ENCODE results near the gene ARNT2. TPM values are rescaled to one million over a fixed set of nuclear protein-coding genes. Genes with fewer than 3 reads are reported as not detected.

Gene ARNT2
- polyA plus RNA-seq, 1 of the 3 experiments (the other 2 are of a cell fraction) = 17.0 TPM

GRCh38 chr15:80525853-80526252 is 121.7 kb downstream of the ARNT2 start:
- Histone ChIP-seq H3K36me3 (replicated peaks in 1 of 2; ENCODE audit: control insufficient read depth in 1 of 2, insufficient read depth in 2 of 2, low read length in 1 of 2) (peaks cover 0 to 8% of the 10 kb centered on the region in 2 experiments), H3K27me3 (ENCODE audit: insufficient read depth) (no peaks in the 10 kb centered on the region), H3K9ac (no peak overlapping the region), H3F3A (replicated peaks; ENCODE audit: insufficient read depth) (no peaks in the 10 kb centered on the region), H3K27ac (ENCODE audit: low read depth in 2 of 2, low read length in 1 of 2) (no peak overlapping the region), H3K79me2 (ENCODE audit: insufficient read depth) (no peaks in the 10 kb centered on the region), H3K9me3 (no peaks in the 10 kb centered on the region), H3K4me2 (no peak overlapping the region), H3K9me2 (no peaks in the 10 kb centered on the region), H3K4me3 (ENCODE audit: low read depth in 2 of 2, low read length in 1 of 2) (no peak overlapping the region), H4K20me1 (ENCODE audit: insufficient read depth) (no peaks in the 10 kb centered on the region), H3K4me1 (ENCODE audit: control insufficient read depth in 1 of 2, insufficient read depth in 2 of 2, low read depth in 1 of 2, low read length in 1 of 2) (no peaks in the 10 kb centered on the region), H2AFZ (ENCODE audit: low read depth) (no peak overlapping the region)
- no peak for TF ChIP-seq RFX5 (IDR thresholded peaks at IDR 0.05; ENCODE audit: low read length)
- no peak for TF ChIP-seq EZH2phosphoT487 (IDR thresholded peaks at IDR 0.05; ENCODE audit: borderline replicate concordance, low read depth)
- TF ChIP-seq REST (IDR thresholded peaks at IDR 0.05; ENCODE audit: low read depth, low read length) = no peak
- no peak for TF ChIP-seq SMC3 (IDR thresholded peaks at IDR 0.05; ENCODE audit: low read depth, low read length)
- no peak for TF ChIP-seq ELF1 (IDR thresholded peaks at IDR 0.05)
- TF ChIP-seq TEAD4 (IDR thresholded peaks at IDR 0.05; ENCODE audit: borderline replicate concordance, insufficient read depth) = no peak
- TF ChIP-seq CHD2 (IDR thresholded peaks at IDR 0.05; ENCODE audit: low read length, partially characterized antibody) = no peak
- TF ChIP-seq JUND (IDR thresholded peaks at IDR 0.05) = no peak
- no peak for TF ChIP-seq TAF1 (IDR thresholded peaks at IDR 0.05; ENCODE audit: borderline replicate concordance, low read depth, low read length)
- TF ChIP-seq POLR2AphosphoS5 (IDR thresholded peaks at IDR 0.05; ENCODE audit: low read depth, low read length) = no peak
- TF ChIP-seq GABPA (IDR thresholded peaks at IDR 0.05; ENCODE audit: low read depth) = no peak
- no peak for TF ChIP-seq TCF12 (IDR thresholded peaks at IDR 0.05)
- no peak for TF ChIP-seq FOXJ3 (CRISPR knock-in tag; IDR thresholded peaks at IDR 0.05)
- no peak for TF ChIP-seq RAD21 (IDR thresholded peaks at IDR 0.05; ENCODE audit: low read length)
- no peak for TF ChIP-seq USF1 (IDR thresholded peaks at IDR 0.05; ENCODE audit: borderline replicate concordance, low read depth)
- TF ChIP-seq MEF2A (IDR thresholded peaks at IDR 0.05; ENCODE audit: borderline replicate concordance, low read depth) = no peak
- TF ChIP-seq ZBTB33 (IDR thresholded peaks at IDR 0.05; ENCODE audit: borderline replicate concordance, low read depth) = no peak
- TF ChIP-seq NRF1 (IDR thresholded peaks at IDR 0.05; ENCODE audit: low read depth, low read length) = no peak
- CTCF ChIA-PET = interaction anchor here (0.6 to 0.9 kb wide), 2 partner anchors 13 to 70 kb away, joined by 3 to 4 read pairs; no protein-coding TSS in a partner anchor
- POLR2A ChIA-PET = no interaction called here
- WGBS (ENCODE audit: low lambda C conversion rate) = 90% methylated on average over 2 of the region's 2 CpGs
- DNase-seq = no peak
